ENCODE measurements around the gene LEMD2. TPM values are rescaled to one million over a fixed set of nuclear protein-coding genes. Genes with fewer than 3 reads are reported as not detected.

LEMD2 gene
- polyA plus RNA-seq, 2 of the 4 experiments (the other 2 are of a cell fraction): 43.2 to 48.8 TPM

GRCh38 chr6:33764036-33764435 lies 24.9 kb downstream of the LEMD2 start:
- no peaks in the 10 kb centered on the region for H3K9me3 ChIP-seq
- ChIA-PET POLR2A (no interaction called here), CTCF (interaction anchor here (1.1 to 4.2 kb wide), 6 partner anchors 7 to 270 kb away, joined by 3 to 63 read pairs (median 6); partner anchors contain the start of genes IP6K3 and UQCC2)
- TF ChIP-seq MAFK (IDR thresholded peaks at IDR 0.05; ENCODE audit: partially characterized antibody) (no peak), EHF (CRISPR knock-in tag; IDR thresholded peaks at IDR 0.05) (no peak), GATA3 (IDR thresholded peaks at IDR 0.05; ENCODE audit: borderline replicate concordance) (no peak), CHD2 (IDR thresholded peaks at IDR 0.05; ENCODE audit: low read length, partially characterized antibody) (no peak), CBX2 (IDR thresholded peaks at IDR 0.05; ENCODE audit: borderline replicate concordance, low read depth) (no peak), TP53 (CRISPR knock-in tag; IDR thresholded peaks at IDR 0.05) (no peak), CTCF (IDR thresholded peaks at IDR 0.05) (no peak), USF2 (IDR thresholded peaks at IDR 0.05) (no peak), ESRRA (IDR thresholded peaks at IDR 0.05; ENCODE audit: borderline replicate concordance, low read length) (no peak), HOXB5 (CRISPR knock-in tag; IDR thresholded peaks at IDR 0.05) (no peak), RAD21 (conservative IDR thresholded peaks at IDR 0.05 in 1 of 2, IDR thresholded peaks at IDR 0.05 in 1 of 2) (no peak), NR3C1 (IDR thresholded peaks at IDR 0.05) (no peak), ZNF302 (CRISPR knock-in tag; IDR thresholded peaks at IDR 0.05) (no peak), REST (IDR thresholded peaks at IDR 0.05) (no peak), FOSL2 (IDR thresholded peaks at IDR 0.05) (no peak), FOSL2 (CRISPR knock-in tag; IDR thresholded peaks at IDR 0.05) (no peak), RFX5 (IDR thresholded peaks at IDR 0.05) (no peak)
- TF ChIP-seq, protein P1, sequence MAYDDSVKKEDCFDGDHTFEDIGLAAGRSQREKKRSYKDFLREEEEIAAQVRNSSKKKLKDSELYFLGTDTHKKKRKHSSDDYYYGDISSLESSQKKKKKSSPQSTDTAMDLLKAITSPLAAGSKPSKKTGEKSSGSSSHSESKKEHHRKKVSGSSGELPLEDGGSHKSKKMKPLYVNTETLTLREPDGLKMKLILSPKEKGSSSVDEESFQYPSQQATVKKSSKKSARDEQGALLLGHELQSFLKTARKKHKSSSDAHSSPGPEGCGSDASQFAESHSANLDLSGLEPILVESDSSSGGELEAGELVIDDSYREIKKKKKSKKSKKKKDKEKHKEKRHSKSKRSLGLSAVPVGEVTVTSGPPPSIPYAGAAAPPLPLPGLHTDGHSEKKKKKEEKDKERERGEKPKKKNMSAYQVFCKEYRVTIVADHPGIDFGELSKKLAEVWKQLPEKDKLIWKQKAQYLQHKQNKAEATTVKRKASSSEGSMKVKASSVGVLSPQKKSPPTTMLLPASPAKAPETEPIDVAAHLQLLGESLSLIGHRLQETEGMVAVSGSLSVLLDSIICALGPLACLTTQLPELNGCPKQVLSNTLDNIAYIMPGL (CRISPR knock-in tag; IDR thresholded peaks at IDR 0.05; ENCODE audit: borderline replicate concordance): no peak
- peaks cover 21% of the 10 kb centered on the region for H3K4me1 ChIP-seq
- WGBS (ENCODE audit: missing lambda C conversion rate): no CpG with 5 or more reads among the region's 2 CpGs
- FAIRE-seq (no peak), ATAC-seq (no peak), DNase-seq (ENCODE audit: low read depth in 1 of 2, low spot score in 1 of 2) (no peak)
- H3K27ac ChIP-seq: no peak overlapping the region
- no peak overlapping the region for H3K4me3 ChIP-seq
- H3K4me2 ChIP-seq: no peak overlapping the region

DNA sequence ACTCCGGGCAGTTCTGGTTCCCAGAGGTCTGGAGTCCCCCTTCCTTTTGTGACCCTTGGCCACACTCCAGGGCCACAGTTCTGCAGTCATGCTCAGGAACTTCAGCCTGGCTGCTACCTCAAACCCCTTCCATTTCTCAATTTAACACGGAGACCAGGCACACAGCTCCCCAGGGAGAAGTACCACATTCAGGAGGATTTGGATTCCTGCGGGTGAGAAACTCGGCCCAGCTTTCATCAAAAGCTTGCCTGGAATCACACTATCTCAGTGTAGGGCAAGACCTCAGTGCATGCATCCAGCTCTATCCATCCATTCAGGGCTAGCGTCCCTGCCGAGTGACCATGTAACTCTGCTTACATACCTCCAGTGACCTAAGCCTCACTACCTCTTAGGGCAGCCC lies 25.4 kb downstream of the LEMD2 start:
- DNase-seq (ENCODE audit: low read depth in 1 of 2, low spot score in 1 of 2): no peak
- CTCF ChIA-PET: interaction anchor here (1.1 to 4.2 kb wide), 10 partner anchors 7 to 400 kb away, joined by 3 to 63 read pairs (median 8); partner anchors contain the start of genes IP6K3 and UQCC2
- Histone ChIP-seq H3K9me3 (no peaks in the 10 kb centered on the region), H3K4me3 (no peak overlapping the region), H3K4me2 (no peak overlapping the region), H3K4me1 (peaks cover 23% of the 10 kb centered on the region), H3K27ac (no peak overlapping the region)
- FAIRE-seq: no peak
- WGBS (ENCODE audit: missing lambda C conversion rate): 49% methylated on average over 6 of the region's 6 CpGs
- no peak for ATAC-seq
- TF ChIP-seq TP53 (CRISPR knock-in tag; IDR thresholded peaks at IDR 0.05): no peak
- TF ChIP-seq MAFK (IDR thresholded peaks at IDR 0.05; ENCODE audit: partially characterized antibody): no peak
- no peak for TF ChIP-seq HOXA7 (CRISPR knock-in tag; IDR thresholded peaks at IDR 0.05)
- TF ChIP-seq NFE2L2 (conservative IDR thresholded peaks at IDR 0.05; ENCODE audit: low read length): no peak
- no peak for TF ChIP-seq CBX2 (IDR thresholded peaks at IDR 0.05; ENCODE audit: borderline replicate concordance, low read depth)
- TF ChIP-seq CHD2 (IDR thresholded peaks at IDR 0.05; ENCODE audit: low read length, partially characterized antibody): no peak
- TF ChIP-seq ZNF302 (CRISPR knock-in tag; IDR thresholded peaks at IDR 0.05): no peak
- TF ChIP-seq FOXS1 (CRISPR knock-in tag; IDR thresholded peaks at IDR 0.05): no peak
- no peak for TF ChIP-seq MYC (IDR thresholded peaks at IDR 0.05; ENCODE audit: borderline replicate concordance, low read length)
- TF ChIP-seq FOSB (CRISPR knock-in tag; IDR thresholded peaks at IDR 0.05): no peak
- POLR2A ChIA-PET: no interaction called here

Measured in A549 (cell line).